LNCAP (cell line): ENCODE measurements around the gene ICAM3.

ENCODE experiments used
- TF ChIP-seq, protein P1 (sequence below): fragments of 450-650 bp; IDR thresholded peaks from 2 replicates; pipeline ENCODE4 v1.5.1; 2017; ENCODE audit warnings: mild to moderate bottlenecking

ICAM3 gene

DNA sequence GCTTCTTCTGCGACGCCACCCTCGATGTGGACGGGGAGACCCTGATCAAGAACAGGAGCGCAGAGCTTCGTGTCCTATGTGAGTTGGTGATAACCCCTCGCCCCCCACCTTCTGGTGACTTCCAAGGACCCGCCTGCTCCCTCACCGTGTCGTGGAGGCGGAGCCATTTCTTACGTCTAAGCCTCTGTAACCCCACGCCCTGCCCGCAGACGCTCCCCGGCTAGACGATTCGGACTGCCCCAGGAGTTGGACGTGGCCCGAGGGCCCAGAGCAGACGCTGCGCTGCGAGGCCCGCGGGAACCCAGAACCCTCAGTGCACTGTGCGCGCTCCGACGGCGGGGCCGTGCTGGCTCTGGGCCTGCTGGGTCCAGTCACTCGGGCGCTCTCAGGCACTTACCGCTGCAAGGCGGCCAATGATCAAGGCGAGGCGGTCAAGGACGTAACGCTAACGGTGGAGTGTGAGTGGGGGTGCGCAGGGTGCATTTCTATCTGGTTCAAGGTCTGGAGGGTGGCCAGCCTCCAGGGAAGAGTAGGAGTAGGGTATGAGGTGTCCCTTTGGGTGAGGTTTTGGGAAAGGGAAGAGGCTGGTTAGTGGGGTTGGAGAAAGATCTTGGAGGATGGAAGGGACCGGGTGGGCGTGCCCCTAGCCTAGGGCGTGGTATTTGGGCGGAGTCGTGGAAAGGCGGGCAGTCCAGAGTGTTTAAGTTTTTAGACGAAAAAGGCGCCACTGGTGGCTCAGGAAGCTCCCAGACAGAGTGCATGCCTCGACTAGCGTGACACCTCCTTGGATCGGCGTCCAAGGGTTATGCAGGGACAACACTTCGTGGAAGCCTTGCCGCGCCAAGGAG is 46.4 kb downstream of the ICAM3 start:
- TF ChIP-seq, protein P1, sequence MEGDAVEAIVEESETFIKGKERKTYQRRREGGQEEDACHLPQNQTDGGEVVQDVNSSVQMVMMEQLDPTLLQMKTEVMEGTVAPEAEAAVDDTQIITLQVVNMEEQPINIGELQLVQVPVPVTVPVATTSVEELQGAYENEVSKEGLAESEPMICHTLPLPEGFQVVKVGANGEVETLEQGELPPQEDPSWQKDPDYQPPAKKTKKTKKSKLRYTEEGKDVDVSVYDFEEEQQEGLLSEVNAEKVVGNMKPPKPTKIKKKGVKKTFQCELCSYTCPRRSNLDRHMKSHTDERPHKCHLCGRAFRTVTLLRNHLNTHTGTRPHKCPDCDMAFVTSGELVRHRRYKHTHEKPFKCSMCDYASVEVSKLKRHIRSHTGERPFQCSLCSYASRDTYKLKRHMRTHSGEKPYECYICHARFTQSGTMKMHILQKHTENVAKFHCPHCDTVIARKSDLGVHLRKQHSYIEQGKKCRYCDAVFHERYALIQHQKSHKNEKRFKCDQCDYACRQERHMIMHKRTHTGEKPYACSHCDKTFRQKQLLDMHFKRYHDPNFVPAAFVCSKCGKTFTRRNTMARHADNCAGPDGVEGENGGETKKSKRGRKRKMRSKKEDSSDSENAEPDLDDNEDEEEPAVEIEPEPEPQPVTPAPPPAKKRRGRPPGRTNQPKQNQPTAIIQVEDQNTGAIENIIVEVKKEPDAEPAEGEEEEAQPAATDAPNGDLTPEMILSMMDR, result no peak

DNA sequence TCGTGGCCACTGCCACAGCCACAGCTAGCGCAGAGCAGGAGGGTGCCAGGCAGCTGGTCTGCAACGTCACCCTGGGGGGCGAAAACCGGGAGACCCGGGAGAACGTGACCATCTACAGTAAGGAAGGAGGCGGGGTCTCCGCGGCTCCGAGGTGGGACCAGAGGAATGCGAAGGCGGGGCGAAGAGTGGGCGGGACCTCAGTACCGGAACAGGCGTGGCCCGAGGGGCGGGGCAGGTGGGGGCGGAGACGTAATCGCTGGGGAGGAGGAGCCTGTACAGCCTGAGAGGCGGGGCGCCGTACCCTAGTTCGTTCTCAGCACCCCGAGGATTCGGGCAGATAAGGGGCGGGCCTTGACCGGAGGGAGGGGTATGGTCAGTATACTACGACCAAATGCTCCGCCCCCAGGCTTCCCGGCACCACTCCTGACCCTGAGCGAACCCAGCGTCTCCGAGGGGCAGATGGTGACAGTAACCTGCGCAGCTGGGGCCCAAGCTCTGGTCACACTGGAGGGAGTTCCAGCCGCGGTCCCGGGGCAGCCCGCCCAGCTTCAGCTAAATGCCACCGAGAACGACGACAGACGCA is 47.1 kb downstream of the ICAM3 start:
- TF ChIP-seq, protein P1, result no peak

DNA sequence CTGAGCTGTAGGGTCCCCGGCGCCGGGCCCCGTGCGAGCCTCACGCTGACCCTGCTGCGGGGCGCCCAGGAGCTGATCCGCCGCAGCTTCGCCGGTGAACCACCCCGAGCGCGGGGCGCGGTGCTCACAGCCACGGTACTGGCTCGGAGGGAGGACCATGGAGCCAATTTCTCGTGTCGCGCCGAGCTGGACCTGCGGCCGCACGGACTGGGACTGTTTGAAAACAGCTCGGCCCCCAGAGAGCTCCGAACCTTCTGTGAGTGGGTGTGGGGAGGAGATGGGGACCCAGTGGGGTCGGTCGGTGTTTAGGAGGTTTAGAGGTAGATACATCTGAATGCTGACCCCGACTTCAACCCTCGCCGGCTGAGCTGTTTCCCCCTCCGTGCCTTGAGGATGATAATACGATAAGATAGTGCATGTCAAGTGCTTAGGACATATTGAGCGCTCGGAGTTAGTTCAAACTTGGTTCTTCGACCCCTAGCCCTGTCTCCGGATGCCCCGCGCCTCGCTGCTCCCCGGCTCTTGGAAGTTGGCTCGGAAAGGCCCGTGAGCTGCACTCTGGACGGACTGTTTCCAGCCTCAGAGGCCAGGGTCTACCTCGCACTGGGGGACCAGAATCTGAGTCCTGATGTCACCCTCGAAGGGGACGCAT is 47.7 kb downstream of the ICAM3 start:
- TF ChIP-seq, protein P1, result no peak

DNA sequence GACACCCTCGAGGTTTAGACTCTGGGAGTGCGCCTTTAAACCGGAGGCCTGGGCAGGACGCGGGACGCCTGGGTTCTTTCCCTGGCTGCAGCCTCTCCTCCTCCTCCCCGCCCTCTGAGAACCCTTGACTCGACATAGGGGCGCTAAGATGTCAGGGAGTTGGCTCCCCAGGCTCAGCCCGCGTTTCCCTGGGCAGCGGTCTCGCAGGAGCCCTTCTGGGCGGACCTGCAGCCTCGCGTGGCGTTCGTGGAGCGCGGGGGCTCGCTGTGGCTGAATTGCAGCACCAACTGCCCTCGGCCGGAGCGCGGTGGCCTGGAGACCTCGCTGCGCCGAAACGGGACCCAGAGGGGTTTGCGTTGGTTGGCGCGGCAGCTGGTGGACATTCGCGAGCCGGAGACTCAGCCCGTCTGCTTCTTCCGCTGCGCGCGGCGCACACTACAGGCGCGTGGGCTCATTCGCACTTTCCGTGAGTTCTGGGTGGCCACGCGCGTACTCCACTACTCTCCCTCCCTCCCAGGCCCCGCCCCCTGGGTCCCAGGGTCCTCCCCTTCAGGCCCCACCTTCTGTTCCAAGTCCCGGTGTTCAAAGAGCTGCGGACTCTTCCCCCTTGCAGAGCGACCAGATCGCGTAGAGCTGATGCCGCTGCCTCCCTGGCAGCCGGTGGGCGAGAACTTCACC is 48.4 kb downstream of the ICAM3 start:
- TF ChIP-seq, protein P1, result no peak

DNA sequence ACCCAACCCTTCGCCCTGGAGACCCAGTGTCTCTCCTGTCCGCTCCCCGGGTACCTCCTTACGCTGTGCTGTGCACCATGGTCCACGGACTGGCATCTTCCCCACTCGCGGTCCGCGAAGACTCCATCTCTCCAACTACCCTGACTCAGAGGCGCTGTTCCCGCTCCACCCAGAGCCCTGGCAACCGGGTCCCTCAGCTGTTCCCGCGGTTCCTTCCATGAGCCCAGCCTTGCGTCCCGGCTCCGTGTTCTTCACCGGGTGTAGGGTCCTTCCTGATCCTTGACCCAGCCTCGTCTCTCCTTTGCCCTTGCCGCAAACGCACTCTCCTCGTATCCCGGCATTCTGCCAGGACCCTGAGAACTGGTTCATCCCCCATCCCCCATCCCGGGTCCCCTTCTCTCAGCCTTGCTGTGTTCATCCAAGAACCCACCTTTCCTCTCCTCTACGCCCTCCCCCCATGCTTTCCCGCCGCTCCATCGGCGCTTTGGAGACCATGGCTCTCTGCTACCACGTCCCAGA is 49.0 kb downstream of the ICAM3 start:
- TF ChIP-seq, protein P1, result no peak

DNA sequence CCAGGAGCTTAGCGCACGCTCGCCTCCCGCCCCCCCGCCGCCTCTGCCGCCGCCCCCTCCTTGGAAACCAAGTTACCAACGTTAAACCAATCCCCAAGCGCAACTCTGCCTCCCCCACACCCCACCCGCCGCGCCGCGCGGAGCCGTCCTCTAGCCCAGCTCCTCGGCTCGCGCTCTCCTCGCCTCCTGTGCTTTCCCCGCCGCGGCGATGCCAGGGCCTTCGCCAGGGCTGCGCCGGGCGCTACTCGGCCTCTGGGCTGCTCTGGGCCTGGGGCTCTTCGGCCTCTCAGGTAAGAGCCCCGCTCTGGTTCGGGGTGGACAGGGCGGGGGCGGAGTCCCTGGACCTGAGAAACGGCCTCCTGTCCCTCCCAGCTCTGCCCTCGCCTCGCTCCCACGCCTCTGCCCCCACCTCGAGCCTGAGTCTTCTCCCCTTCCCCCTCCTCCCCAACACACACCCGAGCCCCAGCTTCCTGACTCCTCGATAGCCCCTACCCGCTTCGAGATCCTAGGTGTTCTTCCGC is 49.5 kb downstream of the ICAM3 start, which contains the start of gene ICAM5:
ICAM5 (plus strand) TSS at position 117 of the 521 bp plus-strand sequence; CDS start at position 209, 92 bp downstream.
- TF ChIP-seq, protein P1, result no peak
